Medulla oblongata (tissue), 1 donor: ENCODE data around the gene CREB3L1.

Experiments
- DNase-seq: peaks from one replicate; pipeline ENCODE4 v3.0.0-alpha.2; 2015; ENCODE audit errors: extremely low spot score

The CREB3L1 gene

DNA sequence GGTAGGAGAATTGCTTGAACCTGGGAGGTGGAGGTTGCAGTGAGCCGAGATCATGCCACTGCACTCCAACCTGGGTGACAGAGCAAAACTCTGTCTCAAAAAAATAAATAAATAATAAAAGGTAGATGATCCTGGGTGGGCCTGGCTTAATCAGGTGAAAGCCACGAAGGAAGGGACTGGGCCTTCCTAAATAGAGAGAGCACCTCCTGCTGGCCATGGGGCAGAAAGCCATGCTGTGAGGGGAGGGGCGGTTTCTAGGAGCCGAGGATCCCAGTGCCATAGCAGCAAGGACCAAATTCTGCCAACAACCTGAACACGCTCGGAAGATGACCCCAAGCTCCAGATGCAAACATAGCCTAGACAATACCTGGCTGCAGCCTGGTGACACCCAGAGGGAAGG, 45.3 kb downstream of the CREB3L1 start:
- DNase-seq, result no peak

DNA sequence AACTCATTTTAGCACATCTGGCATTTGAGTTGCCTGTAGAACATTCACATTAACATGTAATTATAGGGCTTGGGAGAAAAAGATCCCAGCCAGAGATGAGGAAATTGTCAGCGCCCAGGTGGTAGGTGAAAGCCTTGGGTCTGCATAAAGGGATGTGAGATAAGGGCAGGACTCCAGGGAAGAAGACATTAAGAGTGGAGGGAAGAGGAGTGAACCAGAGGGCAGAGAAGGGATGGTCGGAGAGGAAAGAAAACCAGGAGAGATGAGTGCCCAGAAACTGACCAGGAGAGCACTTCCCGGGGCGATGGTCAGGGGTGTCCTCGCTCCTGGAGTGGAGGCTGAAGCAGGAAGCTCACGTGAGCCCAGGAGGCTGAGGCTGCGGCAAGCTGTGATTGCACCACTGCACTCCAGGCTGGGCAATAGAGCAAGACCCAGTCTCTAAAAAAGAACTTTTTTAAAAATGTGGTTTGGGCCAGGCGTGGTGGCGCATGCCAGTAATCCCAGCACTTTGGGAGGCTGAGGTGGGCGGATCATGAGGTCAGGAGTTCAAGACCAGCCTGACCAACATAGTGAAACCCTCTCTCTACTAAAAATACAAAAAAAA, 49.5 kb downstream of the CREB3L1 start:
- no peak for DNase-seq

DNA sequence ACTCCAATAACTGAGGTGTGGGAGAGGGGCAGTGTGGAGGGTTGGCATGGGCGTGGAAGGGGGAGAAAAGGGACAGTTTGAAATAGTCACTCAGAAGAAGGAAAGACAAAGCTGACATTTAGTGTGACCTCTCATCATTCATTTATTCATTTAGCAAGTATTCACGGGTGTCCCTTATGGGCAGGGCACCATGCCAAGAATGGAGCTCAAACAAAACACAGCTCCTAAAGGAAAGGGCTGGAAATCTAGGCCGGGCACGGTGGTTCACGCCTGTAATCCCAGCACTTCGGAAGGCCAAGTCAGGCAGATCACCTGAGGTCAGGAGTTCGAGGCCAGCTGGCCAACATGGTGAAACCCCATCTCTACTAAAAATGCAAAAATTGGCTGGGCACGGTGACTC, 50.4 kb downstream of the CREB3L1 start:
- no peak for DNase-seq

DNA sequence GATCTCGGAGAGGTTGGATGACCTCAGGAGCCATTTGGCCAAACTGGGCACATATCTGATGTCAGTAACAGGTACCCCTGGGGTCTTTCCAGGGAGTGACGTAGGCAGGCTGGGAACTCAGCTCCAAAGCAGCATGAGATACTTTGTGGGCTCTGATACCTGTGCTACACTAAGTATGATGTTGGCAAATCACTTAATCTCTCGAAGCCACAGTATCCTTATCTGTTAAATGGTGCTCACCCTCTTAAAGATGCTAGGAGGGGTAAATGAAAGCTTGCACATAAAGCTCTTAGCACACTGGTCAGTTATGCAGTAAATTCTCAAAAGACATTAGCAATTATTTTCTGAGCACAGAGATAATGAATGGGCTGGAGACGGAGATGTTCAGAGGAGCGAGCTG, 52.7 kb downstream of the CREB3L1 start:
- DNase-seq, result no peak

DNA sequence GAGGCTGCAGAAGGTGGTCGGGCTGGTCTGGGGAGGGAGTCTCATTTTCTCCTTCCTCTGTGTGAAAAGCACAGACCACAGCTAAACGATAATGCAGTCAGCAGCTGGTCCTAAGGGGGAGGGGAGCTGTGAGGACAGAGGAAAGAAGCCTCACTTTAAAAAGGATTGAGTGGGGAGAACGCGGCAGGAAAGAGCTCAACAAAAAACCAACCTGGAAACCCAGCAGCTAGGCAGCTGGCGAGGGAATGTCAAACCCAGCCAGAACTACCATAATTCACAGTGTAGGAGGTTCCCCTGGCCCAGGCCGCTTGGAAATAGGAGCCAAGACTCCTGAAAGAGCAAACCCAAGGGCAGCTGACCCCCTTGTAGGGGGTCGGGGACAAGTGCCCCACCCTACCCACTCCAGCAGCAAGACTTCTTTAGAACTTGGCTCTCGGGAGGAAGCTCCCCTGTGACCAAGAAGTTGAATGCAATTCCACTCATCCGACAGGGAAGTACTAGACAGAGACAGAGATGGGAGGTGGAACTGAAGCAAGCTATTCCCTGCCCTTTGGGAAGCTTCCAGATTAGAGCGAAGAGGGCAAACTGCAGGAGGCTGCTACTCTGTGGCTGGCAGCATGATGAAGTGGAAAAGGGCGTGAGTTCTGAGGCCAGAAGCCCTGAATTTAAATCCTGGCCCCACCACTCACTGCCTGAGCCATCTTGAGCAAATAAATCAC, 53.3 kb downstream of the CREB3L1 start:
- no peak for DNase-seq

DNA sequence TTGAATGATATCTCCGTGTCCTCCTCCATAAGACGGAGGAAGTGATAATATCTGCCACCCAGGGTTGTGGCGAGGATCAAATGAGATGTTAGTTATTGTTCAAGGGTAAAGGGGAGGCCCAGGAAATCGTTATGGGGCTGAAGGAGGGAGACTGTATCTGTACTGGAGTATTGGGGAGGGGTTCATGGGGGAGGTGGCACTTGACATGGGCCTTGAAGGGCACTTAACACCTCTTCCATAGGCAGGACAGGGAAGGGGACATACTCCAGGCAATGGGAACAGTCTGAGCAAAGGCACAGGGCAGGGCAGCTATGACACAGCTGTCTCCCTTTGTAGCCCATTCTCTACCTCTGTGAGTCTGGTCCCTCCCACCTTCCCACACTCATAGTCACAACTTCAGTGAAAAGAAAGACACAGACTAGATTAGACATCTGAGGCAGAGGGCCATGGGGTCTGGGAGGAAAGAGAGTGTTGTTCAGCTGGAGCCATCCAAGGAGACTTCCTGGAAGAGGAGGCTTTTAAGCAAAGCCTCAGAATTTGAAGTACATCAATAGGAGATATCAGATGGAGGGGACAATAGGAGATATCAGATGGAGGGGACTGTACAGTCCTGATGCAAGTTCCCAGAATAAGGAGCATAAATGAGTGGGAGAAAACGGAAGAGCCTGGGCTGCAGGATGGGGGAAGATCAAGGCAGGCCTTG, 54.0 kb downstream of the CREB3L1 start:
- DNase-seq, result no peak

DNA sequence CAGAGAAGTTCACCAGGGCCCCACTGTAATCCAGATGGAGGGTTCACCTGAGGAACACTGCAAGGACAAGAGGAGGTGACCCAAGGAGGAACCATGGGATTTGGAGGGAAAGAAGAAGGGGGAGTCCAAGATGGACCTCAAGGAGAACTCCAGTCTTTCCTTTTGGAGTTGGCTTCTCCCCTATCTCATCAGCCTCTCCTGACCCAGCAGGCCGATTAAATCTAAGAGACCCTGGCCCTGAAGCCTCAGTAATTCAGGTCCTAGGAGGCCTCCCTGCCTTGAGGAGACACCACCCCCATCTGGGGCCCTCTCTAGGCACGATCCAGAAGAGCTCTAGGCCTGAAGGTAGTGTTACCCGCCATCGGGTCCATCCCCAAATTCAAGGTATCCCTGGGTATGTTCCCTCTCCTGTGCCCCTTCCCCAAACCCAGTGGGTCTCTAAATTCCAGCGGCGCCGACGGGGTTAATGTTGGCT, 54.7 kb downstream of the CREB3L1 start:
- DNase-seq, result no peak

DNA sequence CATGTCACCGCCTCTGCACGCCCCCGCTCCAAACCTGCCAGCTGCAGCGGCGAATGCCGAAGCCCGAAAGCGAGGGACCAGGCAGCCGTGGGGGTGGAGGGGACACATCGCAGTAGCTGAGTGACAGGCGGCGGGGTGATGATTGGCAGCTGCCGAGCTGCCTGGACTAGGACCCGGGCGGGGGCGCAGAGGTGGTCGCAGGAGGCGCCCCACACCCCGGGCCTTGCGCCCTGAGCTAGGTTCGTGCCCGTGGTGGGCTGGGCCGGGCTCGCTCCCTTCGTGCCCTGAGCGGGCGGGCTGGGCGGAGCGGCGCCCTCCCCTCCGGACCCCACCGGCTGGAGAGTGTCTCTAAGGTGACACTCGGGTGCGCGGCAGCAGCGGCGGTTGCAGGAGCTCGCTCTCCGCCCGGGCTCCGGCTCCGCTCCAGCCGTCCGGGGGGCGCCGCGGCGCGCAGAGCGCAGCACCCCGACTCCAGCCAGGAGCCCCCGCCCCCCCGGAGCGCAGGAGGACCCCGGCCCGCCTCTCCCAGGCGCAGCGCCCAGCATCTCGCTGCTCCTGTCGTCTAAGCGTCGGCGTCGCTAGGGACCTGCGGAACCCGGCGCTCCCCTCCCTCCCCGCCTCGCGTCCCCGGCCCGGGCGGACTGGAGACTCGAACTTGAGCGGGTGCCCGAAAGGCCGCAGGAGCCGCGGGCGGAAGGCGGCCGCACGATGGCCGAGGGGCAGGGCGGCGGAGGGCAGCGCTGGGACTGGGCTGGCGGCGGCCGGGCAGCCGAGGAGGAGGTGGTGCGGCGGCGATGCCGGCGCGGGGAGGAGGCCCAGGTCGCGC, 55.3 kb downstream of the CREB3L1 start:
- no peak for DNase-seq

DNA sequence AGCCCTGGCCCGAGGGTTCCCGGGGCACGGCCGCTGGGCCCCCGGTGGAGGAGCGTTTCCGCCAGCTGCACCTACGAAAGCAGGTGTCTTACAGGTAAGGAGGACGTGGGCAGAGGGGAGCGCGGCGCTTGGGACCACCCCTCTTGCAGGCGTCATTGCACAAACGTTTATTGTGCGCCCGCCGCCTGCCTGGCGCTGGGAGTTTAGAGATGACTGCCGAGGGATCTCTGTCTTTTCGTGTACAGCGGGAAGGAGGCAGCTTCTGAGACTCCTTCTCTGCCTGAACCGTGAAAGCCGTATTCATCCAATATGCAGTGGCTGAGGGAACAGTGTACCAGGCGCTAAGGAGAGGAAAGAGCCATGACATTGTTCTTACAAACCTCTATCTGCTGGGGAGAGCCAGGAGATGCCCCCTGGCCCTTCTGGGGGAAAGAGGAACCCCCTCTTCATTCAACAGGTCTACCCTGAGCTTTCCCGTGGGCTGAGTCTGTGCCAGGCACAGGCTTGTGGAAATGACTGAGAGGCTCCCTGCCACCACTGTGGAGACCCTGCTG, 56.0 kb downstream of the CREB3L1 start:
- DNase-seq, result no peak

DNA sequence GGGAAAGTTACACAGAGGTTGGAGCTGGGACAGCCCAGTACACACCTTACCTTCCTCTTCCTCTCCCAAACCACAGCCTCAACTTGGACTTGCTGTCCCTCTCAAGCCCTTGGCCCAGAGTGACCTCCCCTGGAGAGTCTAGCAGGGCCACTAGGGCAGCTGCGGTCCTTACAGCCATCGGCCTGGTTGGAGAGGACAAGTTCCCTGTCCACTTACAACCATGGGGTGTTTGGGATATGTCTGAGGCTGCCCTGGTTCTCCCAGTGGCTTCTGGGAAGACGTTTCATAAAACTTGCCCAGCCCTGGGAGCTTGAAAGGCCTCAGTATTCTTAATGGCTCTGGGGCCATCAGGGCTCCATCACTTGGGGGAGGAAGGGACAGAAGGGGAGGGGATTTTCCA, 56.7 kb downstream of the CREB3L1 start:
- DNase-seq, result no peak

DNA sequence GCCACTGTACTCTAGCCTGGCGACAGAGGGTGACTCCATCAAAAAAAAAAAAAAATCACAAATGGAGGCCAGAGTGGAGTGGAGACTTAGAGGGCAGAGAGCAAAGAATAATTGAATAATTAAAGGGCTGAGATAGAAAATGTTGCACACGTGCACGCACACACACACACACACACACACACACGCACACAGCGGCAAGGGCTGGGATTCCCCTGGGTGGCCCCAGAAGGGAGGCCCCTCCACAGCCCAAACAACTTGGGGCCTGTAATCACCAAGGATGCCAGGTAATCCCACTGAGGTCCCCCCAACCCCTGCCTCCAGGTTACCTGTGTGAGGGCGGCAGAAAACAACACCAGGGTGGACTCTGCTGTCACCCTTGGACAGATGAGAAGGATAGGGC, 57.8 kb downstream of the CREB3L1 start:
- no peak for DNase-seq

DNA sequence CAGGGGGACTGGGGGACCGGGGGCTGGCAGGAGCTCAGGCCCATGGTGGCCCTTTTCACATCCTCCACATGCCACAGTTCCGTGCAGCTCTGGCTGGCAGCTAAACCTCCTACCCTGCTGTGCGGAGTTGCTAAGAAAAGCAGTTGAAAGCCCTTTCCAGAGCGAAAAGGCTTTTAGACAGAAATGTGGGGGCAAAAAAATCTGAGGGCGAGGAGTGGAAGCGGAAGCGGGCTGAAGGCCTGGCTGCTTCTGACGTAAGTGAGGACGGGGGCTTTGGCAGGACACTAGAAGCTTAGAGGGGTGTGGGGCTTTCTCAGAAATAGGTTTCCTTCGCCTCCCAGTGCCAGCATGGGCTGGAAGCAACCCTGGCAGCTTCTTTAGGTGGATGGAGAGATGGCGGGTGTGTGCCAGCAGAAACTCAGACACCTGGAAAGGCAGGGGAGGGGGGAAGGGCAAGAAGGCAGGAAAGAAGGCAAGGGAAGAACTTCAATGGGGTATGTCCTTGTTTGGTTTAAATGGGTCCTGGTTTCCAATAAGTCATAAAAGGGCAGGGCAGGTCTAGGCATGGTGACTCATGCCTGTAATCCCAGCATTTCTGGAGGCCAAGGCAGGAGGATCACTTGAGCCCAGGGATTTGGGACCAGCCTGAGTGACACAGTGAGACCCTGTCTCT, 58.6 kb downstream of the CREB3L1 start:
- DNase-seq, result peak; percentile 46

DNA sequence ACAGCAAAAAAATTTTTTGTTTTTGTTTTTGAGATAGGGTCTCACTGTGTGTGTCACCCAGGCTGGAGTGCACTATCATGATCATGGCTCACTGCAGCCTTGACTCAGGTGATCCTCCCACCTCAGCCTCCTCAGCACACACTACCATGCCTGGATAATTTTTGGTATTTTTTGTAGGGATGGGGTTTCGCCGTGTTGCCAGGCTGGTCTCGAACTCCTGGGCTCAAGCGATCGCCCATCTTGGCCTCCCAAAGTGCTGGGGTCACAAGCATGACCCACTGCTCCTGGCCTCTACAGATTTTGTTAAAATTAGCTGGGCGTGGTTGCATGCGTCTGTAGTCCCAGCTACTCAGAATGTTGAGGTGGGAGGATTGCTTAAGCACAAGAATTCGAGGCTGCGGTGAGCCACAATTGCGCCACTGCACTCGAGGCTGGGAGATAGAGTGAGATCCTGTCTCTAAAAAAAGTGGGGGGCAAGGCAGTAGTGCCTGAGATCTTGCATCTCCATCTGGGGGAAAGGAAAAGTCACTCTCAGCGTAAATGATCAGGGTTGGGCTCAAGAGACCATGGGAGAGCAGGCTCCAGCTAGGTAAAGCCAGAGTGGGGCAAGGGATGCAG, 59.2 kb downstream of the CREB3L1 start:
- DNase-seq, result no peak

DNA sequence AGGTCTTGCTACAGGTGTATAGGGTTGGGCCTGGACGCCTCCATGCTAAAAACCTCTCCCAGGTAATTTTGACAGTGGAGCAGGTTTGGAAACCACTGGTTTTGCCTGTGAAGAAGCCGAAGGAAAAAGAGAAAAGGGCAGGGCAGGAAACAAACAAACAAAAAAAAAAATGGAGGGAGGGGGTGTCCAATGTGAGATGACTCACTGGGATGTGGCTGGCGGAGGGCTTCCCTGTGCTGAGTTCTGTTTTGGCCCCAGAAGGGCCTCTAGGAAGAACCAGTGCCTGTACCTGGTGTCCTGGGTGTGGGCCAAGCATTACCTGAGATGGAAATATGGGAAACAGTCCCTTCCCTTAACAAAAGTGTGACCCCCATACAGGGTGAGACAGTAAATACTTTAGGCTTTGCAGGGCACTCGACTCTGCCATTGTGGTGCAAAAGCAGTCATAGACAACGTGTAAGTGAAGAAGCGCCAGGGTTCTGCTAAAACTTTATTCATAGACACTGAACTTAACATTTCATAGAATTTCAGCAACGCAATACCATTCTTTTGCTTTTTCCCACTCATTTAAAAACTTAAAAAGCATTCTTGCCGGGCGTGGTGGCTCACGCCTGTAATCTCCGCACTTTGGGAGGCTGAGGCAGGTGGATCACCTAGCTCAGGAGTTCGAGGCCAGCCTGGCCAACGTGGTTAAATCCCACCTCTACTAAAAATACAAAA, 60.3 kb downstream of the CREB3L1 start:
- no peak for DNase-seq

DNA sequence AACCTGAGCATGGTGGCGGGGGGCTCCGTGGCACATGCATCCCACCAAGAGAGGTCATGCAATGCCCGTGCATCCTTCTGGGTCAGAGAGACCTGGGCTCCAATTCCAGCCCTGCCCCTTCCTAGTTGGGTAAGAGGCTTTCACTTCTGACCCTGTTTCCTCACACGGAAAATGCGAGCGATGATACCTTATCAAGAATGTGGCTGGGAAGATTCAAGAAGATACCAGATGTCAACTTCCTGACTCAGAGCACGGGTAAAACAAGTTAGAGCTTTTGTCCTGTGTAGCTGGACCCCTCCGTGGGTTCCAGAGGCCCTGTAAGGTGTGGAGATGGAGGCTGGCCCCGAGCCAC, 61.1 kb downstream of the CREB3L1 start:
- DNase-seq, result no peak

DNA sequence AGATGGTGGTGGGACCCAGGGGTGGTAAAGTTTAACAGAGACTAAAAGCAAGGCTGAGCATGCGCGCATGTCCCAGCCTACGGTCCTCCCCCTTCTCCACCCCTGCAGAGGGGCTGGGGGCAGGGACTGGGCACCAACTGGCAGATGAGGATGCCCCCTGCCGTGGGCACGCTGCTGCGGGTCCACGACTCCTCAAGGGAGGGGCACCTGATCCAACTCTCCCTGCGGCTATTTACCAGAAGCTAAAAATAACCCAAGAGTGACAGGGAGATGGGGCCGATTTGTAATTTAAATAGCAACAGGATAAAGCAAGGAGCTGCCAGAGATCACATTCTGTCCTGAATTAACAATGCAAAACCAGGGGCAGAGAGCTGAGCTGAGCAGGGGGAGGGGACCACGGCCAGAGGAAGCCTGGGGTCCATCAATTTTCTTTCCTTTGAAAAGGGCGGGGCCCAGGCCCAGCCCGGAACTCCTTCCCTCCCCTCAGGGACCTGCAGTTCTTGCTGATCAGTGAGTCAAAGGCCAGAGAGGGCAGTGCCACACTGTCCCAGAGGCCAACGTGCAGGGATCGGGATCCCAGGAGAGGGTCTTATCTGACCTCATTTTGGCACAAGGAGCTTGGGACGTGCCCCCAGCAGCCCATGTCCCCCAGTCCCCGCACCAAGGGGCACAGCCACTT, 61.7 kb downstream of the CREB3L1 start:
- no peak for DNase-seq

DNA sequence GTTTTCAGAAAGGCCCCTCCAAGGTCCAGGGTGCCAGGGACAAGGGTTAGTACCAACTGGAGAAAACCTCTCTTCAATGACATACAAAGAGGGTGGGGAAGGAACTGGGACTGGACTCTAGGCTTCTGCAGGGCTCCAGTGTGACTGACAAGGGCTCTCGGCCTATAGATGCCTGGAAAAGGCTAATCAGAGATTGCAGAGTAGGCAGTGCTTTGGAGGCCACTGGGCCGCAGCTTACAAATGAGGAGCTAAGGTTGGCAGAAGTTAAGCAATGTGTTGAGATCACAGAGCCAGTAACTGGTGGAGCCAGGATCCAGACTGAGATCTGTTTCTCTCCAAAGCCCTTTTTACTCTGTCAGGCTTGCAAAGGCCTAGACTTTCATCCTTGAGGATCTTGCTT, 62.4 kb downstream of the CREB3L1 start:
- DNase-seq, result no peak

DNA sequence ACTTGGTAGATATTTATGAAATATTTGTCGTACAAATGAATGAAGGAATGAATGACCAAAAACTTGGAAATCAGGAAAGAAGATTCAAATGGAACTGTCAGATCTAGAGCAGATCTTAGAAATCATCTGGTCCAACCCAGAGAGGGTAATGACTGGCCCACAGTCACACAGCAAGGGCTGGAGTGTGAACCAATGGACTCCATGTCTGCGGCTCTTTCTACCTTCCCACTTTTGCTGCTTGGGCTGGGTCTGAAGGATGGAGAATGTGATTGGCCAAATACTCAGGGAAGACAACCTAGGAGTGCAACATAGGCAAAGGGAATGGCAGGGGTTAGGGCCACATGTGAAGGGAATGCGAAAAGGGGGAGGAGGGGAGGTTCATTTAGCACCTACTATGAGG, 64.0 kb downstream of the CREB3L1 start:
- no peak for DNase-seq

DNA sequence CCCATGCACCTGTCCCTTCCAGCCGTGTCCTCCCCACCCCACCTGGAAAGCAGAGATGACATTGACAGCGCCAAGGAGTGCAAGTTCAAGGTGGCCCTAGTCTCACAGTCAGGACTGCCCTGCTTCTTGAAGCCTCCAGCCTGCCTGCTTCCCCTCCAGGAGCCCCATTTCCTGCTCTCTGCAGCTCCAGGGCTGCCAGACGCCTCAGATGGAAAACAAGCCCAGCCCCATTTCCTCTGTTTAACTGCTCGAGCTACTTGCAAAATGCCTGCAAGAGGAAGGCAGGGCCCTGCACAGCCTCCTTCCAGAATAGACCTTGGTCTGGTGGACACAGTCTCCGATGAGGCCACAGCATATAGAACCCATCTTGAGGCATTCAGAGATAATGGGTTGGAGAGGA, 64.8 kb downstream of the CREB3L1 start:
- no peak for DNase-seq

DNA sequence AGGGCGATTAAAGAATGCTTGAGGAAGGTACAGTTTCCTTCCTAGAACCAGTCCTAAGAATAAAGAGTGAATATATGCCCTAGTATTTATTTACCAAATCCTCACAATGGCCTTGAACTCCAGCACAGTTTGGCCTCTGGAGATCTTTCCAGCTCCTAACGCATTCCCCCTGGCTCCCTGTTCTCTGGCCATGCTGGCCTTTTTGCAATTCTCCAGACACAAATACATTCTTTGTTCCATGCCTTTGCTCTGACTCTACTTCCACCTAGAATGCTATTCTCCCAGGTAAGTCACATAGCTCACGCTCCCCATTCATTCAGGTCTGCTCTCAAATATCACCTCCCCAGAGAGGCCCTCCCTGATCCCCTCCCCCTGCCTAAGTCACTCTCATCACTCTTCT, 66.1 kb downstream of the CREB3L1 start:
- no peak for DNase-seq
